ENCODE results near the gene PRR16.

PRR16 gene

DNA sequence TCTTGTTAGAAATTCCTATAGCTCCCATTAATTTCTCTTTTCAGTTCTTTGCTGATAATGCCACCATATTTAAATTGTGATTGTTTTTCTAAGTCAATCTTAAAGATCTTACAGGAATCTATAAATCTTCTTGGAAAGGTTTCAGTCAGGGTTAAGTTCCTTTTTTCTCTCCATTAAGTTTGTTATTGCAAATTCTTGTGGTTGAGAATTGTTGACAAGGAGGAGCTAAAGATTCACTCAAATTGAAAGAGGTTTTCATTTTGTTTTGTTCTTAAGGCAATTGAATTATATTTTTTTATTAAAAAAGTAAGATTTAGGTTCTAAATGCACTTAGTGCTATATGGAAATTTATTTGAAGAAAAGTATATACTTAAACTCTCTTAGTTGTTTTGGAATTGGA, 213.4 kb downstream of the PRR16 start:
- no peak for ATAC-seq
- TF ChIP-seq ZNF70 (CRISPR knock-in tag; IDR thresholded peaks at IDR 0.05) (no peak), TCF4 (CRISPR knock-in tag; IDR thresholded peaks at IDR 0.05; ENCODE audit: borderline replicate concordance) (no peak), ZNF8 (CRISPR knock-in tag; IDR thresholded peaks at IDR 0.05) (no peak), ZFP30 (CRISPR knock-in tag; IDR thresholded peaks at IDR 0.05) (no peak), ZC3H10 (CRISPR knock-in tag; IDR thresholded peaks at IDR 0.05) (no peak), ZNF565 (CRISPR knock-in tag; conservative IDR thresholded peaks at IDR 0.05; ENCODE audit: low read depth) (no peak), BACH2 (CRISPR knock-in tag; IDR thresholded peaks at IDR 0.05; ENCODE audit: borderline replicate concordance) (no peak), OSR1 (CRISPR knock-in tag; IDR thresholded peaks at IDR 0.05) (no peak), CSDC2 (CRISPR knock-in tag; IDR thresholded peaks at IDR 0.05) (no peak), ISL1 (CRISPR knock-in tag; IDR thresholded peaks at IDR 0.05) (no peak)
- TF ChIP-seq, protein P1, sequence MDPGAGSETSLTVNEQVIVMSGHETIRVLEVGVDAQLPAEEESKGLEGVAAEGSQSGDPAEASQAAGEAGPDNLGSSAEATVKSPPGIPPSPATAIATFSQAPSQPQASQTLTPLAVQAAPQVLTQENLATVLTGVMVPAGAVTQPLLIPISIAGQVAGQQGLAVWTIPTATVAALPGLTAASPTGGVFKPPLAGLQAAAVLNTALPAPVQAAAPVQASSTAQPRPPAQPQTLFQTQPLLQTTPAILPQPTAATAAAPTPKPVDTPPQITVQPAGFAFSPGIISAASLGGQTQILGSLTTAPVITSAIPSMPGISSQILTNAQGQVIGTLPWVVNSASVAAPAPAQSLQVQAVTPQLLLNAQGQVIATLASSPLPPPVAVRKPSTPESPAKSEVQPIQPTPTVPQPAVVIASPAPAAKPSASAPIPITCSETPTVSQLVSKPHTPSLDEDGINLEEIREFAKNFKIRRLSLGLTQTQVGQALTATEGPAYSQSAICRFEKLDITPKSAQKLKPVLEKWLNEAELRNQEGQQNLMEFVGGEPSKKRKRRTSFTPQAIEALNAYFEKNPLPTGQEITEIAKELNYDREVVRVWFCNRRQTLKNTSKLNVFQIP (CRISPR knock-in tag; IDR thresholded peaks at IDR 0.05; ENCODE audit: borderline replicate concordance, low read depth) = no peak
- TF ChIP-seq, protein P2, sequence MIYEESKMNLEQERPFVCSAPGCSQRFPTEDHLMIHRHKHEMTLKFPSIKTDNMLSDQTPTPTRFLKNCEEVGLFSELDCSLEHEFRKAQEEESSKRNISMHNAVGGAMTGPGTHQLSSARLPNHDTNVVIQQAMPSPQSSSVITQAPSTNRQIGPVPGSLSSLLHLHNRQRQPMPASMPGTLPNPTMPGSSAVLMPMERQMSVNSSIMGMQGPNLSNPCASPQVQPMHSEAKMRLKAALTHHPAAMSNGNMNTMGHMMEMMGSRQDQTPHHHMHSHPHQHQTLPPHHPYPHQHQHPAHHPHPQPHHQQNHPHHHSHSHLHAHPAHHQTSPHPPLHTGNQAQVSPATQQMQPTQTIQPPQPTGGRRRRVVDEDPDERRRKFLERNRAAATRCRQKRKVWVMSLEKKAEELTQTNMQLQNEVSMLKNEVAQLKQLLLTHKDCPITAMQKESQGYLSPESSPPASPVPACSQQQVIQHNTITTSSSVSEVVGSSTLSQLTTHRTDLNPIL (CRISPR knock-in tag; IDR thresholded peaks at IDR 0.05; ENCODE audit: low read depth) = no peak

DNA sequence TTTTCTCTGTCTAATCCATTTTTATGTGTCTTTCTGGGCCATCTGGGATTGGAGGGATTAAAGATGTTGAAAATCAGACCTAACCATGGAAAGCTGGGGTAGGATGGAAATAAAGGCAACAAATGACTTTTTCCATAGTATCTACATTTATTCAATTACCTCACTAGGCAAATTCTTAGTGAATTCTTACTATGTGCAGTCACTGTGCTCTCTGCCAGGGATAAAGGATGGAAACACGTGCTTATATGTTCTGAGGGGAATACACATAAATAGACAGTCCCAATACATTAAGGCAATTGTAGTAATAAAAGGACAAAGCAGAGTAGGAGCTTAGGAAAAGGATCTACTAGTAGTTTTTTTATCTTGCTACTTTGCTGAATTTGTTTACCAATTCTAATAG, 214.2 kb downstream of the PRR16 start:
- no peak for TF ChIP-seq ZNF565 (CRISPR knock-in tag; conservative IDR thresholded peaks at IDR 0.05; ENCODE audit: low read depth)
- no peak for TF ChIP-seq ZFP30 (CRISPR knock-in tag; IDR thresholded peaks at IDR 0.05)
- no peak; the same call in 1 of the 2 replicates for TF ChIP-seq ISL1 (CRISPR knock-in tag; IDR thresholded peaks at IDR 0.05)
- no peak for TF ChIP-seq ZFP3 (CRISPR knock-in tag; IDR thresholded peaks at IDR 0.05)
- no peak for TF ChIP-seq ESRRG (CRISPR knock-in tag; IDR thresholded peaks at IDR 0.05)
- TF ChIP-seq ZC3H10 (CRISPR knock-in tag; IDR thresholded peaks at IDR 0.05) = no peak
- no peak for TF ChIP-seq BACH2 (CRISPR knock-in tag; IDR thresholded peaks at IDR 0.05; ENCODE audit: borderline replicate concordance)
- no peak for TF ChIP-seq OSR1 (CRISPR knock-in tag; IDR thresholded peaks at IDR 0.05)
- no peak for TF ChIP-seq ZNF8 (CRISPR knock-in tag; IDR thresholded peaks at IDR 0.05)
- TF ChIP-seq ARNTL (CRISPR knock-in tag; IDR thresholded peaks at IDR 0.05; ENCODE audit: borderline replicate concordance, low read depth) = no peak
- TF ChIP-seq PPARA (CRISPR knock-in tag; IDR thresholded peaks at IDR 0.05; ENCODE audit: borderline replicate concordance) = no peak
- TF ChIP-seq, protein P3, sequence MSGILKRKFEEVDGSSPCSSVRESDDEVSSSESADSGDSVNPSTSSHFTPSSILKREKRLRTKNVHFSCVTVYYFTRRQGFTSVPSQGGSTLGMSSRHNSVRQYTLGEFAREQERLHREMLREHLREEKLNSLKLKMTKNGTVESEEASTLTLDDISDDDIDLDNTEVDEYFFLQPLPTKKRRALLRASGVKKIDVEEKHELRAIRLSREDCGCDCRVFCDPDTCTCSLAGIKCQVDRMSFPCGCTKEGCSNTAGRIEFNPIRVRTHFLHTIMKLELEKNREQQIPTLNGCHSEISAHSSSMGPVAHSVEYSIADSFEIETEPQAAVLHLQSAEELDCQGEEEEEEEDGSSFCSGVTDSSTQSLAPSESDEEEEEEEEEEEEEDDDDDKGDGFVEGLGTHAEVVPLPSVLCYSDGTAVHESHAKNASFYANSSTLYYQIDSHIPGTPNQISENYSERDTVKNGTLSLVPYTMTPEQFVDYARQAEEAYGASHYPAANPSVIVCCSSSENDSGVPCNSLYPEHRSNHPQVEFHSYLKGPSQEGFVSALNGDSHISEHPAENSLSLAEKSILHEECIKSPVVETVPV (CRISPR knock-in tag; IDR thresholded peaks at IDR 0.05) = no peak
- TF ChIP-seq TOX (CRISPR knock-in tag; IDR thresholded peaks at IDR 0.05; ENCODE audit: borderline replicate concordance) = no peak
- TF ChIP-seq CSDC2 (CRISPR knock-in tag; IDR thresholded peaks at IDR 0.05) = no peak
- no peak for TF ChIP-seq SNAI2 (CRISPR knock-in tag; IDR thresholded peaks at IDR 0.05)
- TF ChIP-seq ZNF70 (CRISPR knock-in tag; IDR thresholded peaks at IDR 0.05) = no peak
- TF ChIP-seq GLIS3 (CRISPR knock-in tag; IDR thresholded peaks at IDR 0.05) = no peak
- no peak for TF ChIP-seq TCF4 (CRISPR knock-in tag; IDR thresholded peaks at IDR 0.05; ENCODE audit: borderline replicate concordance)
- TF ChIP-seq, protein P4, sequence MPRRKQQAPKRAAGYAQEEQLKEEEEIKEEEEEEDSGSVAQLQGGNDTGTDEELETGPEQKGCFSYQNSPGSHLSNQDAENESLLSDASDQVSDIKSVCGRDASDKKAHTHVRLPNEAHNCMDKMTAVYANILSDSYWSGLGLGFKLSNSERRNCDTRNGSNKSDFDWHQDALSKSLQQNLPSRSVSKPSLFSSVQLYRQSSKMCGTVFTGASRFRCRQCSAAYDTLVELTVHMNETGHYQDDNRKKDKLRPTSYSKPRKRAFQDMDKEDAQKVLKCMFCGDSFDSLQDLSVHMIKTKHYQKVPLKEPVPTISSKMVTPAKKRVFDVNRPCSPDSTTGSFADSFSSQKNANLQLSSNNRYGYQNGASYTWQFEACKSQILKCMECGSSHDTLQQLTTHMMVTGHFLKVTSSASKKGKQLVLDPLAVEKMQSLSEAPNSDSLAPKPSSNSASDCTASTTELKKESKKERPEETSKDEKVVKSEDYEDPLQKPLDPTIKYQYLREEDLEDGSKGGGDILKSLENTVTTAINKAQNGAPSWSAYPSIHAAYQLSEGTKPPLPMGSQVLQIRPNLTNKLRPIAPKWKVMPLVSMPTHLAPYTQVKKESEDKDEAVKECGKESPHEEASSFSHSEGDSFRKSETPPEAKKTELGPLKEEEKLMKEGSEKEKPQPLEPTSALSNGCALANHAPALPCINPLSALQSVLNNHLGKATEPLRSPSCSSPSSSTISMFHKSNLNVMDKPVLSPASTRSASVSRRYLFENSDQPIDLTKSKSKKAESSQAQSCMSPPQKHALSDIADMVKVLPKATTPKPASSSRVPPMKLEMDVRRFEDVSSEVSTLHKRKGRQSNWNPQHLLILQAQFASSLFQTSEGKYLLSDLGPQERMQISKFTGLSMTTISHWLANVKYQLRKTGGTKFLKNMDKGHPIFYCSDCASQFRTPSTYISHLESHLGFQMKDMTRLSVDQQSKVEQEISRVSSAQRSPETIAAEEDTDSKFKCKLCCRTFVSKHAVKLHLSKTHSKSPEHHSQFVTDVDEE (CRISPR knock-in tag; IDR thresholded peaks at IDR 0.05) = no peak
- TF ChIP-seq, protein P1 (CRISPR knock-in tag; IDR thresholded peaks at IDR 0.05; ENCODE audit: borderline replicate concordance, low read depth) = no peak
- ATAC-seq = 0 out of 3 replicates have a peak, but pooled peaks have one; percentile 44

DNA sequence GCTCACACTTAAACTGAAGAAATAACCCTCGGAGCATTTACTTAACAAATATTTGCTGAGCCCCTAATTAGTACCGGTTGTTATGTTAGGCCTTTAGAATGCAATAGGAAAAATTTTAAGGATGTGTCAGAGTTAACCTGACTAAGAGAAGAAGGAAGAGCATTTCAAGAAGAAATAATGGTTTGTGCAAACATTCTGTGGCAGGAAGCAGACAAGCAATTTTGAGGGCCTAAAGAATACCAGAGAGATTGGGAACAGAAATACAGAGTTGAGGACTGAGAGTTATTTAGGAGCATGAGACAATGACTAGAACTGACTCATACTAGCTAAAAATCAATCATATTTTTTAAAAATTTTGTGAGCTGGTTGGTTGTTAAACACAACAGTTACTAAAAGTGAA, 218.8 kb downstream of the PRR16 start:
- TF ChIP-seq, protein P2 (CRISPR knock-in tag; IDR thresholded peaks at IDR 0.05; ENCODE audit: low read depth) = no peak
- TF ChIP-seq ISL1 (CRISPR knock-in tag; IDR thresholded peaks at IDR 0.05) = peak; percentile 25; the same call in 1 of the 2 replicates
- TF ChIP-seq, protein P5, sequence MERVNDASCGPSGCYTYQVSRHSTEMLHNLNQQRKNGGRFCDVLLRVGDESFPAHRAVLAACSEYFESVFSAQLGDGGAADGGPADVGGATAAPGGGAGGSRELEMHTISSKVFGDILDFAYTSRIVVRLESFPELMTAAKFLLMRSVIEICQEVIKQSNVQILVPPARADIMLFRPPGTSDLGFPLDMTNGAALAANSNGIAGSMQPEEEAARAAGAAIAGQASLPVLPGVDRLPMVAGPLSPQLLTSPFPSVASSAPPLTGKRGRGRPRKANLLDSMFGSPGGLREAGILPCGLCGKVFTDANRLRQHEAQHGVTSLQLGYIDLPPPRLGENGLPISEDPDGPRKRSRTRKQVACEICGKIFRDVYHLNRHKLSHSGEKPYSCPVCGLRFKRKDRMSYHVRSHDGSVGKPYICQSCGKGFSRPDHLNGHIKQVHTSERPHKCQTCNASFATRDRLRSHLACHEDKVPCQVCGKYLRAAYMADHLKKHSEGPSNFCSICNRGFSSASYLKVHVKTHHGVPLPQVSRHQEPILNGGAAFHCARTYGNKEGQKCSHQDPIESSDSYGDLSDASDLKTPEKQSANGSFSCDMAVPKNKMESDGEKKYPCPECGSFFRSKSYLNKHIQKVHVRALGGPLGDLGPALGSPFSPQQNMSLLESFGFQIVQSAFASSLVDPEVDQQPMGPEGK (CRISPR knock-in tag; IDR thresholded peaks at IDR 0.05; ENCODE audit: borderline replicate concordance) = no peak
- no peak for TF ChIP-seq ZNF565 (CRISPR knock-in tag; conservative IDR thresholded peaks at IDR 0.05; ENCODE audit: low read depth)
- peak; percentile 40; the same call in 2 of the 3 replicates for ATAC-seq
